Neural progenitor cell (in vitro differentiated cells): ENCODE data around the gene PIK3R2.

Experiments used
- EZH2 ChIP-seq: fragments of 200-600 bp; sonication (generic); IDR thresholded peaks from 2 replicates; pipeline ENCODE4 v1.6.1; 2017; ENCODE audit warnings: antibody characterized with exemption, mild to moderate bottlenecking, moderate library complexity
- EZH2phosphoT487 ChIP-seq: fragments of 200-600 bp; sonication (generic); IDR thresholded peaks from 2 replicates; pipeline ENCODE4 v1.6.1; 2017; ENCODE audit warnings: antibody characterized with exemption
- TF ChIP-seq, protein P1 (sequence below): fragments of 200-600 bp; sonication (generic); IDR thresholded peaks from 2 replicates; pipeline ENCODE4 v1.5.1; 2017; ENCODE audit warnings: antibody characterized with exemption, mild to moderate bottlenecking

DNA sequence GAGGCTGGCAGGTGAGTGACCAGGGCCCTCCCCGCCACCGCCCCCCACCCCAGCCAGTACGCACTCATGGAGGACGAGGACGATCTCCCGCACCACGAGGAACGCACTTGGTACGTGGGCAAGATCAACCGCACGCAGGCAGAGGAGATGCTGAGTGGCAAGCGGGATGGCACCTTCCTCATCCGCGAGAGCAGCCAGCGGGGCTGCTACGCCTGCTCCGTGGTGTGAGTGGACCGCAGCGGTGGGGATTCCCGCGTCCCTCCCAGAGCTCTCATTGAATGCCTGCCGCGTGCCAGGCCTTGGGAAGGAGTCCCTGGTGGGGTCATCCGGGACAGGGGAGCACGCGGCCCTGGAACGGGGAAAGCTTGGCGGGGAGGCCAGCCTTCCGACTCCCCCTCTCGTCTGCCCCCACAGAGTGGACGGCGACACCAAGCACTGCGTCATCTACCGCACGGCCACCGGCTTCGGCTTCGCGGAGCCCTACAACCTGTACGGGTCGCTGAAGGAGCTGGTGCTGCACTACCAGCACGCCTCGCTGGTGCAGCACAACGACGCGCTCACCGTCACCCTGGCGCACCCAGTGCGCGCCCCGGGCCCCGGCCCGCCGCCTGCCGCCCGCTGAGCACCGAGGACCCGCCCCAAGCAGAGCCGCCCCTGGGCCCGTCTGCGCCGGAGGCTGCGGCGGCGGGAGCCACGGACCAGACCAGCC, 15.9 kb downstream of the PIK3R2 start:
- TF ChIP-seq, protein P1, sequence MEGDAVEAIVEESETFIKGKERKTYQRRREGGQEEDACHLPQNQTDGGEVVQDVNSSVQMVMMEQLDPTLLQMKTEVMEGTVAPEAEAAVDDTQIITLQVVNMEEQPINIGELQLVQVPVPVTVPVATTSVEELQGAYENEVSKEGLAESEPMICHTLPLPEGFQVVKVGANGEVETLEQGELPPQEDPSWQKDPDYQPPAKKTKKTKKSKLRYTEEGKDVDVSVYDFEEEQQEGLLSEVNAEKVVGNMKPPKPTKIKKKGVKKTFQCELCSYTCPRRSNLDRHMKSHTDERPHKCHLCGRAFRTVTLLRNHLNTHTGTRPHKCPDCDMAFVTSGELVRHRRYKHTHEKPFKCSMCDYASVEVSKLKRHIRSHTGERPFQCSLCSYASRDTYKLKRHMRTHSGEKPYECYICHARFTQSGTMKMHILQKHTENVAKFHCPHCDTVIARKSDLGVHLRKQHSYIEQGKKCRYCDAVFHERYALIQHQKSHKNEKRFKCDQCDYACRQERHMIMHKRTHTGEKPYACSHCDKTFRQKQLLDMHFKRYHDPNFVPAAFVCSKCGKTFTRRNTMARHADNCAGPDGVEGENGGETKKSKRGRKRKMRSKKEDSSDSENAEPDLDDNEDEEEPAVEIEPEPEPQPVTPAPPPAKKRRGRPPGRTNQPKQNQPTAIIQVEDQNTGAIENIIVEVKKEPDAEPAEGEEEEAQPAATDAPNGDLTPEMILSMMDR: no peak
- TF ChIP-seq EZH2: no peak
- no peak for TF ChIP-seq EZH2phosphoT487
